ENCODE measurements around the gene JDP2. TPM values are rescaled to one million over a fixed set of nuclear protein-coding genes. Genes with fewer than 3 reads are reported as not detected.
A peak's percentile ranks its signal among the peaks of the same experiment; 100 is the strongest.

Gene JDP2
- total RNA-seq, 4 donors from 2014 or later, result 82.3 to 147 (median 106) TPM

DNA sequence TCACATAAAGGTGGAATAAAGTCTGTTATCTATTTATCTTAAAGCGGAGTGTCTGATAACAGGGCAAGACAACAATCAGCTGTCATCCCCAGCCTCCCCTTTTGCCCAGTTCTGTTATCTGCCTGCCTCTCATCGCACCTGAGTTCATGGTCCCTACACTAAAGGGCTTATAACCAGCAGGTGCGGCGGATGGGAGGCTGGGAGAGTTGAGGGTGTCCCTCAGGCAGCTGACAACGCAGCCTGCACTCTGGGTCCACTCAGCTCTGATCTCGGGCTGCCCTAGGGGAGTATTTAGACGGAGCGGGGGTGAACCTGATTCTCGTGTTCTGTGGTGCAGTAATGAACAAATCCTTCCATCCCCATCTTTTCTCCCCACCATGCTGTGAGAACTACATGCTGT, 34.0 kb upstream of the JDP2 start:
- H3K27ac ChIP-seq, result no peak overlapping the region
- no peak overlapping the region for H3K4me3 ChIP-seq
- no peaks in the 10 kb centered on the region for H3K4me1 ChIP-seq
- WGBS, 2 donors, result 84 to 90% methylated on average over 9 of the region's 9 CpGs
- H3K27me3 ChIP-seq, result no peaks in the 10 kb centered on the region
- no peaks in the 10 kb centered on the region for H3K36me3 ChIP-seq
- TF ChIP-seq POLR2A (IDR thresholded peaks at IDR 0.05) (no peak), EP300 (IDR thresholded peaks at IDR 0.05) (no peak)
- TF ChIP-seq, protein P1, sequence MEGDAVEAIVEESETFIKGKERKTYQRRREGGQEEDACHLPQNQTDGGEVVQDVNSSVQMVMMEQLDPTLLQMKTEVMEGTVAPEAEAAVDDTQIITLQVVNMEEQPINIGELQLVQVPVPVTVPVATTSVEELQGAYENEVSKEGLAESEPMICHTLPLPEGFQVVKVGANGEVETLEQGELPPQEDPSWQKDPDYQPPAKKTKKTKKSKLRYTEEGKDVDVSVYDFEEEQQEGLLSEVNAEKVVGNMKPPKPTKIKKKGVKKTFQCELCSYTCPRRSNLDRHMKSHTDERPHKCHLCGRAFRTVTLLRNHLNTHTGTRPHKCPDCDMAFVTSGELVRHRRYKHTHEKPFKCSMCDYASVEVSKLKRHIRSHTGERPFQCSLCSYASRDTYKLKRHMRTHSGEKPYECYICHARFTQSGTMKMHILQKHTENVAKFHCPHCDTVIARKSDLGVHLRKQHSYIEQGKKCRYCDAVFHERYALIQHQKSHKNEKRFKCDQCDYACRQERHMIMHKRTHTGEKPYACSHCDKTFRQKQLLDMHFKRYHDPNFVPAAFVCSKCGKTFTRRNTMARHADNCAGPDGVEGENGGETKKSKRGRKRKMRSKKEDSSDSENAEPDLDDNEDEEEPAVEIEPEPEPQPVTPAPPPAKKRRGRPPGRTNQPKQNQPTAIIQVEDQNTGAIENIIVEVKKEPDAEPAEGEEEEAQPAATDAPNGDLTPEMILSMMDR (IDR thresholded peaks at IDR 0.05), result no peak
- H3K9me3 ChIP-seq, result peaks cover 0 to 8% (median 0%) of the 10 kb centered on the region in 4 donors
- no peak for DNase-seq (ENCODE audit: low spot score in 2 of 2)

DNA sequence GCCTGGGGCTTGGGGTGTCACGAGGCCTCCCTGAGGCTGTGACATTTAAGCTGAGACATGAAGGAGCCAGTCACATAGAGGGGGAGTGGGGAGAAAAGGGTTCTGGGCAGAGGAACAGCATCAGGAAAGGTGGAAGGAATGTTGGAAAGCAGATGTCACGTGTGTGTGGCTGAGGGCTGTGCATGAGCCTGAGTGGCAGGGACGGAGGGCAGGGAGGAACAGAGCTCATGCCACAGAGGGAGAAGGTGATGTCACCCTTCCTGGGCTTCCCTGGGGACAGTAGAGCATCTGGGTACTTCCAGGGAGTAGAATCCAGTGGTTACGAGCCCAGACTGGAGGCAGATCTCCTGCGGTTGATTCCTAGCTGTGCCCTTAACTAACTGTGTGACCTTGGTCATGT, 32.0 kb upstream of the JDP2 start:
- no peak for DNase-seq (ENCODE audit: low spot score in 2 of 2)
- no peaks in the 10 kb centered on the region for H3K36me3 ChIP-seq
- H3K27me3 ChIP-seq, result no peaks in the 10 kb centered on the region
- H3K4me3 ChIP-seq, result no peak overlapping the region
- H3K9me3 ChIP-seq, result peaks cover 0 to 8% (median 0%) of the 10 kb centered on the region in 4 donors
- 78 to 82% methylated on average over 5 of the region's 5 CpGs for WGBS, 2 donors
- H3K27ac ChIP-seq, result no peak overlapping the region
- TF ChIP-seq, protein P1 (IDR thresholded peaks at IDR 0.05), result no peak
- TF ChIP-seq POLR2A (IDR thresholded peaks at IDR 0.05), result no peak
- TF ChIP-seq EP300 (IDR thresholded peaks at IDR 0.05), result no peak
- peaks cover 0 to 13% (median 11%) of the 10 kb centered on the region in 4 donors for H3K4me1 ChIP-seq

DNA sequence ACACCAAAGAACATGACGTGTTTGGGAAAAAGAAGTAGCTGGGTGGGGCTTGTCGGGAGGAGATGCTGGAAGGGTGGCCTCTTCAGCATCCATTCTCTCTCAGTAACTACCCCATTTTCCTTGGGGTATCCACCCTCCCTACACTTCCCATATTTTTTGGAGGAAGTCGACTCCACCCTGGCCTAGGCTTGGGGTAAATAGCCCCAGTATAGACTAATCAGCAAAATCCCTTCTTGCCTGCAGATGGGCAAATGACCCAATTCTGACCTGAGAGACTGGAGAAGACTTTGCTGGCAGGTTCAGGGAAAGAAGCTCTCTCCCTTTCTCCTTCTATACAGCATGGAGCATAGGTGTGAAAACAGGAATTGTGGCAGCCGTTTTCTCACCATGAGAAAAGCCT, 28.5 kb upstream of the JDP2 start:
- TF ChIP-seq, protein P1 (IDR thresholded peaks at IDR 0.05), result no peak
- TF ChIP-seq EP300 (IDR thresholded peaks at IDR 0.05) (no peak), POLR2A (IDR thresholded peaks at IDR 0.05) (no peak)
- WGBS, 2 donors, result 80 to 87% methylated on average over 4 of the region's 4 CpGs
- H3K27me3 ChIP-seq, result no peaks in the 10 kb centered on the region
- H3K27ac ChIP-seq, result peak overlapping the region in 2 of 4 donors; percentile 44 to 76
- no peak overlapping the region for H3K4me3 ChIP-seq
- no peaks in the 10 kb centered on the region for H3K36me3 ChIP-seq
- peaks cover 0 to 26% (median 16%) of the 10 kb centered on the region in 4 donors for H3K4me1 ChIP-seq
- H3K9me3 ChIP-seq, result peaks cover 0 to 8% (median 0%) of the 10 kb centered on the region in 4 donors
- no peak for DNase-seq (ENCODE audit: low spot score in 2 of 2)

DNA sequence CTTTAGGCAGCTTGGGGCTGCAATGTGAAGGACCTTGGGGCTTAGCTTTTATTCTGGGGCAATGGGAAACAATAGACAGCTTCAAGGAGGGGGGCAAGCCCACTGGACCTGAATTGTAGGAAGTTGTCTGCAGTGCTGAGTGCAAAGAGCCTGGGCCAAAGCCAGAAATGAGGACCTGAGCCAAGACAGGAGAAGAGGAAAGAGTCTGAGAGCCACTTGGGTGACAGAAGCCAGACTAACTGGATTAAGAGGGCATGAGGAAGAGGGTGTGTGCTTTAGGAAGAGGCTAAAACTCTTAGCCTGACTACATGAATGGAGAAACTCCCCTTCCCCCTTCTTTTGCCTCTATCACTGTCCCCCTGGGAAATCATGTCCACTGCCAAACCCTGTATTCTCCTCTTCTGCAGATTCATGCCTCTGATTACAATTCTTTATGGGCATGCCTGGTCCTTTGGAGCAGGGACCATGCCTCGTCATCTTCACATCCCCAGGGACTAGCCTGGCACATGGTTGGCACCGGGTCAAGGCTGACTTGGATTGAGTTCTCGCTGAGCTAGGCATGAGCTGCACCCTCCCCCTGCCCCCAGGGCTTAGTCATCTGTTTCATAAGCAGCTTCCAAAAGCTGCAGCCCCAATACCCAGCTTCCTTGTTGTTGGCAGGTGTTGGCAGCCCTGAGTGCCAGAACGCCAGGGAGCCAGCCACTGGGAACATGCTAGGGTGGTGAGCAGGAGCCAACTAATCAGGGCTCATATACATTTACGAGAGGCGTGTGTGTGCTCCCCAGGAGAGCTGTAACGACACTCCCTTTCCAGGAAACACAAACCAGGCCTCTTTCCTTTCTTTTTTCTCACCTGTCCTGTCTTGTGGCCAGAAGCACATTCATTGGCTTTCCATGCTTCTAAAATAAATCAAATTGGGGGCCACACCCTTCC, 27.7 kb upstream of the JDP2 start:
- WGBS, 2 donors, result 22 to 40% methylated on average over 7 of the region's 7 CpGs
- TF ChIP-seq, protein P1 (IDR thresholded peaks at IDR 0.05), result no peak
- TF ChIP-seq EP300 (IDR thresholded peaks at IDR 0.05), result peak in 1 of 2 donors; percentile 84
- no peak for TF ChIP-seq POLR2A (IDR thresholded peaks at IDR 0.05)
- peaks cover 0 to 8% (median 0%) of the 10 kb centered on the region in 4 donors for H3K9me3 ChIP-seq
- H3K36me3 ChIP-seq, result no peaks in the 10 kb centered on the region
- H3K4me1 ChIP-seq, result peaks cover 0 to 26% (median 16%) of the 10 kb centered on the region in 4 donors
- peak overlapping the region; percentile 39 to 76 (median 46) for H3K27ac ChIP-seq
- no peaks in the 10 kb centered on the region for H3K27me3 ChIP-seq
- peak; percentile 65 to 78 for DNase-seq (ENCODE audit: low spot score in 2 of 2)
- H3K4me3 ChIP-seq, result no peak overlapping the region

DNA sequence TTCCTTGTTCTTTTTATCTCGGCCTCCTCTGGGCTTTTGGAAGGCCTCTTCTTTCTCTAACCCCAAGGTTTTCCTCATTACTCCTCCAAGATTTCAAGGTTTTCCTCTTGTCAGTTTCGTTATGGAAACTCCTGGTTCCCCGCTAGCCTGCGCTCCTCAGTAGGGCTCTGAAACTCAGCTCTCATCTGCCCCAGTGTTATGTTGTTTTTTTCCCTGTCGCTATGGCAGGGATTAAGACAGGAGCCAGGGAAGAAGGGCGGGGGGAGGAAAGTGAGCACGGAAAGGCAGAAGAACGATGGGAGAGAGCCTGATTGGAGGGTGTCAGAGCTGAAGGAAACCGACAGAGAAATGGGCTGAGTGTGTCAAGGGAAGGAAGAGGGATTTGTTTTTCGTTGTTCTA, 26.5 kb upstream of the JDP2 start:
- DNase-seq (ENCODE audit: low spot score in 2 of 2), result peak; percentile 18 to 64
- H3K27ac ChIP-seq, result peak overlapping the region in 3 of 4 donors; percentile 44 to 76 (median 48)
- peak overlapping the region in 1 of 4 donors; percentile 5 for H3K4me3 ChIP-seq
- peaks cover 0 to 26% (median 16%) of the 10 kb centered on the region in 4 donors for H3K4me1 ChIP-seq
- H3K36me3 ChIP-seq, result no peaks in the 10 kb centered on the region
- H3K9me3 ChIP-seq, result peaks cover 0 to 8% (median 0%) of the 10 kb centered on the region in 4 donors
- TF ChIP-seq EP300 (IDR thresholded peaks at IDR 0.05), result peak in 1 of 2 donors; percentile 21
- TF ChIP-seq POLR2A (IDR thresholded peaks at IDR 0.05), result no peak
- H3K27me3 ChIP-seq, result no peaks in the 10 kb centered on the region
- WGBS, 2 donors, result 40 to 43% methylated on average over 10 of the region's 10 CpGs
